ENCODE data around the gene PAOX. TPM values are rescaled to one million over a fixed set of nuclear protein-coding genes. Genes with fewer than 3 reads are reported as not detected.

The PAOX gene
- total RNA-seq, 4 donors from 2014 or later, result 15.3 to 26.7 (median 18.4) TPM

DNA sequence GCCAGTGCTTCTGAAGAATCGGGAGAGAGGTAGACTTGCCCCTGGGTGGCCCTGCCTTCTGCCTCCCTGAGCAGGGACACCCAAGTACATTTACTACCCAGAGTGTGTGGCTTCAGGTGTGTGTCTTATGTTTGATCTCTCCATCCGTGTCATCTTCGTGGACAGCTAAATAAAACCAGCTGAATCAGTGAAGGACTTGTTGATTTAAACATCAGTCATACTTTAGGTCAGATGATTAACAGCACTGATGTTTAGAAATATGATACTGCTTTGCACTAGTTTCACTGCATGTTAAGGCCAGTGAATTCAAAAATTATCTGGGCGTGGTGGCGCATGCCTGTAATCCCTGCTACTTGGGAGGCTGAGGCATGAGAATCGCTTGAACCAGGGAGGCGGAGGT lies 18.9 kb downstream of the PAOX start:
- 95 to 97% methylated on average over 7 of the region's 7 CpGs for WGBS, 2 donors
- DNase-seq (ENCODE audit: low spot score in 2 of 2), result no peak
- TF ChIP-seq POLR2A (IDR thresholded peaks at IDR 0.05) (no peak), EP300 (IDR thresholded peaks at IDR 0.05) (no peak)
- TF ChIP-seq, protein P1, sequence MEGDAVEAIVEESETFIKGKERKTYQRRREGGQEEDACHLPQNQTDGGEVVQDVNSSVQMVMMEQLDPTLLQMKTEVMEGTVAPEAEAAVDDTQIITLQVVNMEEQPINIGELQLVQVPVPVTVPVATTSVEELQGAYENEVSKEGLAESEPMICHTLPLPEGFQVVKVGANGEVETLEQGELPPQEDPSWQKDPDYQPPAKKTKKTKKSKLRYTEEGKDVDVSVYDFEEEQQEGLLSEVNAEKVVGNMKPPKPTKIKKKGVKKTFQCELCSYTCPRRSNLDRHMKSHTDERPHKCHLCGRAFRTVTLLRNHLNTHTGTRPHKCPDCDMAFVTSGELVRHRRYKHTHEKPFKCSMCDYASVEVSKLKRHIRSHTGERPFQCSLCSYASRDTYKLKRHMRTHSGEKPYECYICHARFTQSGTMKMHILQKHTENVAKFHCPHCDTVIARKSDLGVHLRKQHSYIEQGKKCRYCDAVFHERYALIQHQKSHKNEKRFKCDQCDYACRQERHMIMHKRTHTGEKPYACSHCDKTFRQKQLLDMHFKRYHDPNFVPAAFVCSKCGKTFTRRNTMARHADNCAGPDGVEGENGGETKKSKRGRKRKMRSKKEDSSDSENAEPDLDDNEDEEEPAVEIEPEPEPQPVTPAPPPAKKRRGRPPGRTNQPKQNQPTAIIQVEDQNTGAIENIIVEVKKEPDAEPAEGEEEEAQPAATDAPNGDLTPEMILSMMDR (IDR thresholded peaks at IDR 0.05), result no peak
- peaks cover 2 to 73% (median 31%) of the 10 kb centered on the region in 3 donors for H3K36me3 ChIP-seq
- no peaks in the 10 kb centered on the region for H3K9me3 ChIP-seq
- H3K4me3 ChIP-seq, result no peak overlapping the region
- H3K27me3 ChIP-seq, result no peaks in the 10 kb centered on the region
- peaks cover 0 to 25% (median 12%) of the 10 kb centered on the region in 4 donors for H3K4me1 ChIP-seq
- no peak overlapping the region for H3K27ac ChIP-seq

DNA sequence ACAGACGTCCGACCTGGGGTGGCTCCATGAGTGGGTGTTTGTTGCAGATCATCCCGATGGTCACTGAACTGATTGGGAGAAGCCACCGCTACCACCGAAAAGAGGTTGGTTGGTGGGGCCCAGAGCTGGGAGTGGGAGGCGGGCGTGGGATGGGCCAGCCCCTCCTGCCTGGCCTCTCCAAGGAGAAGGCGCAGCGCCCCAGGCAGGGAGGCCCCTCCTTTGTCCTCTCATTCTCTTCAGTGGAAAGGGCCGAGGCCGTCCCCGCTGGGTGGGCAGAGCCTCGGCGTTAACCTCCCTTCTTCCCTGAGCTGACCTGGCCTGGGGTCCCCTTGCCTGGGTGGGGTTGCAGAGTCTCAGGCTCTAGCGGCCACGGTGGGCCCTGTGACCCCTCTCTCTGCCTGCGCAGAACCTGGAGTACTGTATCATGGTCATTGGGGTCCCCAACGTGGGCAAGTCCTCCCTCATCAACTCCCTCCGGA lies 20.1 kb downstream of the PAOX start:
- no peak for DNase-seq (ENCODE audit: low spot score in 2 of 2)
- no peak overlapping the region for H3K27ac ChIP-seq
- H3K27me3 ChIP-seq, result no peaks in the 10 kb centered on the region
- WGBS, 2 donors, result 95% methylated on average over 14 to 19 of the region's 19 CpGs
- TF ChIP-seq POLR2A (IDR thresholded peaks at IDR 0.05), result no peak
- TF ChIP-seq EP300 (IDR thresholded peaks at IDR 0.05), result no peak
- TF ChIP-seq, protein P1 (IDR thresholded peaks at IDR 0.05), result no peak
- H3K36me3 ChIP-seq, result peaks cover 2 to 83% (median 31%) of the 10 kb centered on the region in 3 donors
- no peaks in the 10 kb centered on the region for H3K9me3 ChIP-seq
- peaks cover 0 to 20% (median 10%) of the 10 kb centered on the region in 4 donors for H3K4me1 ChIP-seq
- no peak overlapping the region for H3K4me3 ChIP-seq

DNA sequence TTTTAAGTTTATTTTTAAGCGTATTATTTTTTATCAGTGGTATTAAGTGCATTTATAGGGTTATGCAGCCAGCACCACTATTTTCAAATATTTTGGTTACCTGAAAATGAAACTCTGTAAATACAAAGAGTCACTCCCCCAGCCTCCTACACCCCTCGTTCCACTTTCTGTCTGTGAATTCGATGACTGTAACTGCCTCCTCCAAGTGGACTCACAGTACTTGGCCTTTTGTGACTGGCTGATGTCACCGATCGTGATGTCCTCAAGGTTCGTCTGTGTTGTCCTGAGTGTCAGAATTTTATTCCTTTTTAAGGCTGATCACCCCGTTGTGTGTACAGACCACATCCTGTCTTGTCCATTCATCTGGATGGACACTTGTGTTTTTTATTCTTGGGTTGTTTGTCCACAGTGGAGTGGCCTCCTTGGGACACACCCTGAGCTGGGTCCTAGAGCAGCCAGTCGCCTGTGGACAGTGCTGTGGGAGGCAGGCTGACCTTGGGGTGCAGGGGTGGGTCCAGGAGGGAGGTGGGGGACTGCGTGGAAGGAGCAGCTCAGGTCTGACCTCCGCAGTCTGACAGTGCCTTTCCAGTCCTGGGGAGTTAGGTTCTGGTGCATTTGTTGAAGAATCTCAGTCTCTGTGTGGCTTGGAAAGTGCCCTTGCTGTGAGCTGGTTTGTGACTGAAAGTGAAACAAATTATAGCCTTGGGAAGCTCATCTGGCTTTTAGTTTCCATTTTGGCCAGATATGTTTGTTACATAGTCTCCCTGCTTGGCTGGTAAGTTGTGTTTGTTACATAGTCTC lies 21.8 kb downstream of the PAOX start:
- no peaks in the 10 kb centered on the region for H3K9me3 ChIP-seq
- TF ChIP-seq, protein P1 (IDR thresholded peaks at IDR 0.05), result no peak
- no peak for TF ChIP-seq POLR2A (IDR thresholded peaks at IDR 0.05)
- WGBS, 2 donors, result 84% methylated on average over 10 of the region's 10 CpGs
- H3K27ac ChIP-seq, result no peak overlapping the region
- DNase-seq (ENCODE audit: low spot score in 2 of 2), result no peak
- H3K4me3 ChIP-seq, result no peak overlapping the region
- H3K27me3 ChIP-seq, result no peaks in the 10 kb centered on the region
- H3K36me3 ChIP-seq, result peaks cover 2 to 97% (median 31%) of the 10 kb centered on the region in 3 donors
- peaks cover 0 to 6% (median 1%) of the 10 kb centered on the region in 4 donors for H3K4me1 ChIP-seq

DNA sequence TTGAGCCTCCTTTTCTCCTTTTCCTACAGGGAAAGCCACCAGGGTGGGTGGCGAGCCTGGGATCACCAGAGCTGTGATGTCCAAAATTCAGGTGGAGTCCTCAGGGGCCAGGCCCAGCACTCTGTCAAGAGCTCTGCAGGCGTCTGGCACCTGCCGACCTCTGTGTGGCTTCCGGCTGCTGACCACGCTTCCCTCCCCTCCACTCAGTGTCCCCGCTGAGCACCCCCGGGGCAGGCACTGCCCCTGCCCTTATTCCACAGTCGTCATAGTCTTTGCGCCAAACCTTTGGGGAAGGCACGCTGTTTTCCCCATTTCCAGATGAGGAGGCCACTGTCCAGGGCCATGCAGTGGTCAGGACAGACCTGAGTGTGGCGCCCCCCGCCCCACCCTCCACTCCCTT lies 22.4 kb downstream of the PAOX start:
- TF ChIP-seq, protein P1 (IDR thresholded peaks at IDR 0.05), result no peak
- TF ChIP-seq POLR2A (IDR thresholded peaks at IDR 0.05), result no peak
- TF ChIP-seq EP300 (IDR thresholded peaks at IDR 0.05), result no peak
- no peak overlapping the region for H3K4me3 ChIP-seq
- no peaks in the 10 kb centered on the region for H3K9me3 ChIP-seq
- no peak overlapping the region for H3K27ac ChIP-seq
- peaks cover 2 to 96% (median 31%) of the 10 kb centered on the region in 3 donors for H3K36me3 ChIP-seq
- H3K4me1 ChIP-seq, result peaks cover 0 to 3% (median 0%) of the 10 kb centered on the region in 4 donors
- WGBS, 2 donors, result 91 to 93% methylated on average over 12 of the region's 12 CpGs
- no peak for DNase-seq (ENCODE audit: low spot score in 2 of 2)
- no peaks in the 10 kb centered on the region for H3K27me3 ChIP-seq
